Parathyroid adenoma (tissue), 2 donors: ENCODE measurements around the gene ZRSR2.

Experiments
- H2AFZ ChIP-seq: fragments of 300-600 bp; sonication (generic); one replicate; pipeline ENCODE4 v1.7.0; 2017; ENCODE audit warnings: antibody characterized with exemption, mild to moderate bottlenecking
- H3K27ac ChIP-seq: fragments of 300-600 bp; sonication (generic); one replicate; pipeline ENCODE4 v1.7.0; 2017
- H3K27me3 ChIP-seq: fragments of 300-600 bp; sonication (generic); one replicate; pipeline ENCODE4 v1.7.0; 2017; ENCODE audit warnings: low read length; ENCODE audit not compliant: control insufficient read depth, insufficient read depth
- H3K36me3 ChIP-seq: fragments of 300-600 bp; sonication (generic); one replicate; pipeline ENCODE4 v1.7.0; 2017; ENCODE audit warnings: low read length; ENCODE audit not compliant: control insufficient read depth, insufficient read depth
- H3K4me1 ChIP-seq: fragments of 300-600 bp; sonication (generic); one replicate; pipeline ENCODE4 v1.7.0; 2017; ENCODE audit warnings: control low read depth
- H3K4me2 ChIP-seq: fragments of 300-600 bp; sonication (generic); one replicate; pipeline ENCODE4 v1.7.0; 2017; ENCODE audit warnings: low read length
- H3K4me3 ChIP-seq: fragments of 300-600 bp; sonication (generic); one replicate; pipeline ENCODE4 v1.7.0; 2017; ENCODE audit warnings: low read depth, low read length
- H3K79me2 ChIP-seq: fragments of 300-600 bp; sonication (generic); one replicate; pipeline ENCODE4 v1.7.0; 2017; ENCODE audit warnings: control low read depth
- H3K9ac ChIP-seq: fragments of 300-600 bp; sonication (generic); one replicate; pipeline ENCODE4 v1.7.0; 2017; ENCODE audit warnings: mild to moderate bottlenecking
- H3K9me3 ChIP-seq: fragments of 300-600 bp; sonication (generic); one replicate; pipeline ENCODE4 v1.7.0; 2017; ENCODE audit warnings: low read length; ENCODE audit not compliant: control insufficient read depth
- TF ChIP-seq, protein P1 (sequence below): fragments of 300-600 bp; sonication (generic); IDR thresholded peaks from one replicate; pipeline ENCODE4 v1.7.0; 2017; ENCODE audit warnings: antibody characterized with exemption, mild to moderate bottlenecking
- donor health status: primary hyperparathyroidism.

ZRSR2 gene

DNA sequence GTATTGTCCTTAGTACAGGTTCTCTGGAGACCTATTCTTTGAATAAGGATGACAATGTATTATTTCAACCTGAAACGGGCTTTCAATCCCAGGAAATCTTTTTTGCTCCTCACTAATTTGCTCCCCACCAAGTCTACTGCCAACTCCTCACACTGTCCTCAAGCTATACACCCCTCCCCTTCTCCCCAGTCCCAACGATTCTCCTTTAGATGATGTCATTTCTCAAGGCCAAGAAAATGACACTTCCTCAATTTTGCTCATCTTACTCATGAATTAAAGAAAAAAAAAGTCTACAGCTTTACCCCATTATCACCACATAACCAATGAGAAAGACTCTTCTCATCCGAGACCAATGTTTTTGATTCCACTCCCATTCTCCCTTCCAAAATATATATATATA, 43.8 kb downstream of the ZRSR2 start:
- Histone ChIP-seq H3K79me2 (no peaks in the 10 kb centered on the region), H3K36me3 (no peaks in the 10 kb centered on the region), H3K27ac (no peak overlapping the region), H3K9me3 (no peaks in the 10 kb centered on the region), H3K4me2 (no peak overlapping the region), H3K9ac (no peak overlapping the region), H3K4me1 (no peaks in the 10 kb centered on the region), H3K27me3 (no peaks in the 10 kb centered on the region), H3K4me3 (no peak overlapping the region), H2AFZ (no peak overlapping the region)
- TF ChIP-seq, protein P1, sequence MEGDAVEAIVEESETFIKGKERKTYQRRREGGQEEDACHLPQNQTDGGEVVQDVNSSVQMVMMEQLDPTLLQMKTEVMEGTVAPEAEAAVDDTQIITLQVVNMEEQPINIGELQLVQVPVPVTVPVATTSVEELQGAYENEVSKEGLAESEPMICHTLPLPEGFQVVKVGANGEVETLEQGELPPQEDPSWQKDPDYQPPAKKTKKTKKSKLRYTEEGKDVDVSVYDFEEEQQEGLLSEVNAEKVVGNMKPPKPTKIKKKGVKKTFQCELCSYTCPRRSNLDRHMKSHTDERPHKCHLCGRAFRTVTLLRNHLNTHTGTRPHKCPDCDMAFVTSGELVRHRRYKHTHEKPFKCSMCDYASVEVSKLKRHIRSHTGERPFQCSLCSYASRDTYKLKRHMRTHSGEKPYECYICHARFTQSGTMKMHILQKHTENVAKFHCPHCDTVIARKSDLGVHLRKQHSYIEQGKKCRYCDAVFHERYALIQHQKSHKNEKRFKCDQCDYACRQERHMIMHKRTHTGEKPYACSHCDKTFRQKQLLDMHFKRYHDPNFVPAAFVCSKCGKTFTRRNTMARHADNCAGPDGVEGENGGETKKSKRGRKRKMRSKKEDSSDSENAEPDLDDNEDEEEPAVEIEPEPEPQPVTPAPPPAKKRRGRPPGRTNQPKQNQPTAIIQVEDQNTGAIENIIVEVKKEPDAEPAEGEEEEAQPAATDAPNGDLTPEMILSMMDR, result no peak

DNA sequence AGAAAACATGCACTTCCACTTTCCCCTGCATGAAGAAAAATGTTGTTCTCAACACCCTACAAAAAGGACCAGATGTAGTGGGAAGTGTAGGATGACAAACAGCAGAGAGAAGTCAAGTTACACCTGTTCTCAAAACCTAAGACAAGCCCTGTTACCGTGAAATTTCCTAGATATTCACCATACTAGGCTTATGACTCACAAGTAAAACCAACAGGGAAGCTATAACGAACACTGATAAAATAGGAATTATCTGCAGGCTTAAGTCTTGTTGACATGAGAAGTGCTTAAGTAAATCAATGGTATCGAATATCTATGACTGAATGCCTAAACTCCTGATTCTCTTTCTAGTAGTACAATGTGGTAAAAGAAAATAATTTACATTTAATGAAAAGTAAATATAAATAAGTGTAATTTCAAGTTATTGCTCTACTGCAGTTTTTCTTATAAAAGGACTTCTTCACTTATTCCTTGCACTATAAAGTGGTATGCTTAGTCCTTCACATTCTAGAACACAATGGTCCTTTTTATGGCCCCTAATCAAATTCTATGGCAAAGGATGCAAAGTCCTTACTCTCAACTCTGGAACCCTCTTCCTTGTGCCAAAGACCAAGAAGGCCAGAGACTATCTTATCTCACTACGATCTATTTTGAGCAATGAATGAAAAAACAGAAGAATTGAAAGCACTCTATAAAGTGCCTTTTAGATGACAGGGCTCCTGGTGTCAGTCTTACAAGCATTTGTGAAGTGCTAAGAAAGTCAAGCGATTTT, 44.7 kb downstream of the ZRSR2 start:
- H3K9ac ChIP-seq, result no peak overlapping the region
- H3K4me3 ChIP-seq, result no peak overlapping the region
- TF ChIP-seq, protein P1, result no peak
- no peaks in the 10 kb centered on the region for H3K27me3 ChIP-seq
- no peaks in the 10 kb centered on the region for H3K79me2 ChIP-seq
- no peaks in the 10 kb centered on the region for H3K9me3 ChIP-seq
- H2AFZ ChIP-seq, result no peak overlapping the region
- H3K36me3 ChIP-seq, result no peaks in the 10 kb centered on the region
- no peak overlapping the region for H3K4me2 ChIP-seq
- H3K4me1 ChIP-seq, result no peaks in the 10 kb centered on the region
- no peak overlapping the region for H3K27ac ChIP-seq

DNA sequence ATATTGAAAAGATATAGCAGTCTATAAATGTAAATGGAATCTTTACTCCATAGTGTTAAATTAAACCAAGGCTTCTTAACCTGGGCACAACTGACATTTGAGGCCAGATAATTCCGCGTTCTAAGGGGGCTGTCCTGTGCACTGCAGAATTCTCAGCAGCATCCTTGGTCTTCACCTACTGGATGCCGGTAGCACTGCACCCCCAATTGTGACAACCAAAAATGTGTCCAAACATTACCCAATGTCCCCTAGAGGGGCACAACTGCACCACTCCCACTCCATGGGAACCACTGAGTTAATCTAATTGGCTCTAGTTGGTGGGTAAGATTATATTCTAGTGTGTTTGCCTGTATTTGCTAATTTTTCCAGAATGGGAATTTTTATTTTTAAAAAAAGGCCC, 47.7 kb downstream of the ZRSR2 start:
- TF ChIP-seq, protein P1, result no peak
- Histone ChIP-seq H3K9ac (no peak overlapping the region), H3K9me3 (no peaks in the 10 kb centered on the region)

DNA sequence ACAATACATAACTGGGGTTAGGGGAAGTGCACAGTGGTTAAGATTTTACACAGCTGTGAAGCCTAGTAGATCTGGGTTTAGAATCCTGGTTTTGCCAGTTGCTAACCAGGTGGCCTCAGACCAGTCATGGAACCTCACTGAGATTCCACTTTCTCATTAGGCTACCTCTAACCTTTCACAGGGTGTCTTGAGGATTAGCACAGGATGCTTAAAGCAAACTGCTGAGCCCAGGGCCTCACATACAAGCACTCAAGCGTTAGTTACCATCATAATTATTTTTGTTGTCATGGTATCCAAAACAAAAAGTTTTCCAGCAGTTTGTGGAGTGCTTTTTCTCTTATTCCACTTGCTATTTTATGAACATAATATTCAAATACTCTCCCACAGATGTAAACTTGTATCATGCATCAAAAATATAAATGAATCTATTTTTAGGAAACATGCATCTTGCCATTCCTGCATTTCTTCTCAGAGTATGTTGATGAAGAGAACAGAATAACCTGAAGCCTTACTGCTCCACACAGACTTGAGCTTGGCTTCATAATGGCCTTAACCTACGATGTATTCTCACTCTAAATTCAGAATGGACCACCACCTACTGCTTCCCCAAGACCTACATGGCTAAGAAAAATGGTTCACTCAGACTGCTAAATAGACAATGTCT, 51.7 kb downstream of the ZRSR2 start:
- Histone ChIP-seq H3K27ac (no peak overlapping the region), H3K9me3 (no peaks in the 10 kb centered on the region), H2AFZ (no peak overlapping the region), H3K79me2 (no peaks in the 10 kb centered on the region), H3K4me3 (no peak overlapping the region), H3K27me3 (no peaks in the 10 kb centered on the region), H3K36me3 (no peaks in the 10 kb centered on the region), H3K4me2 (no peak overlapping the region), H3K9ac (no peak overlapping the region), H3K4me1 (no peaks in the 10 kb centered on the region)
- TF ChIP-seq, protein P1, result no peak

More for the DNA sequence above, 47.7 kb downstream of the ZRSR2 start:
- Histone ChIP-seq H3K36me3 (no peaks in the 10 kb centered on the region), H3K4me3 (no peak overlapping the region), H3K4me1 (no peaks in the 10 kb centered on the region), H3K79me2 (no peaks in the 10 kb centered on the region), H3K27ac (no peak overlapping the region), H2AFZ (no peak overlapping the region), H3K4me2 (no peak overlapping the region), H3K27me3 (no peaks in the 10 kb centered on the region)
